Caki2 (cell line): ENCODE data around the gene MEGF6. TPM values are rescaled to one million over a fixed set of nuclear protein-coding genes. Genes with fewer than 3 reads are reported as not detected.

ENCODE experiments used
- DNase-seq: peaks from one replicate; pipeline ENCODE4 v3.0.0-alpha.2; 2015; ENCODE audit warnings: low read depth
- in situ Hi-C: cut with HindIII; loops from 2 replicates; pipeline ENCODE4 v1.10.0; 2016; ENCODE audit warnings: low sequenced_read_pairs, low pct_unique_long_range_greater_than_20kb, mixed read lengths
- total RNA-seq: library from RNA; depleted of rRNA; stranded (reverse); fragments of >200 nt; shearing (Covaris generic); gene quantifications from 2 replicates; pipeline ENCODE4 v1.2.3, GENCODE V29; 2014; ENCODE audit warnings: low replicate concordance

MEGF6 gene
- total RNA-seq, 1 experiment from 2014 or later: 21.0 TPM

DNA sequence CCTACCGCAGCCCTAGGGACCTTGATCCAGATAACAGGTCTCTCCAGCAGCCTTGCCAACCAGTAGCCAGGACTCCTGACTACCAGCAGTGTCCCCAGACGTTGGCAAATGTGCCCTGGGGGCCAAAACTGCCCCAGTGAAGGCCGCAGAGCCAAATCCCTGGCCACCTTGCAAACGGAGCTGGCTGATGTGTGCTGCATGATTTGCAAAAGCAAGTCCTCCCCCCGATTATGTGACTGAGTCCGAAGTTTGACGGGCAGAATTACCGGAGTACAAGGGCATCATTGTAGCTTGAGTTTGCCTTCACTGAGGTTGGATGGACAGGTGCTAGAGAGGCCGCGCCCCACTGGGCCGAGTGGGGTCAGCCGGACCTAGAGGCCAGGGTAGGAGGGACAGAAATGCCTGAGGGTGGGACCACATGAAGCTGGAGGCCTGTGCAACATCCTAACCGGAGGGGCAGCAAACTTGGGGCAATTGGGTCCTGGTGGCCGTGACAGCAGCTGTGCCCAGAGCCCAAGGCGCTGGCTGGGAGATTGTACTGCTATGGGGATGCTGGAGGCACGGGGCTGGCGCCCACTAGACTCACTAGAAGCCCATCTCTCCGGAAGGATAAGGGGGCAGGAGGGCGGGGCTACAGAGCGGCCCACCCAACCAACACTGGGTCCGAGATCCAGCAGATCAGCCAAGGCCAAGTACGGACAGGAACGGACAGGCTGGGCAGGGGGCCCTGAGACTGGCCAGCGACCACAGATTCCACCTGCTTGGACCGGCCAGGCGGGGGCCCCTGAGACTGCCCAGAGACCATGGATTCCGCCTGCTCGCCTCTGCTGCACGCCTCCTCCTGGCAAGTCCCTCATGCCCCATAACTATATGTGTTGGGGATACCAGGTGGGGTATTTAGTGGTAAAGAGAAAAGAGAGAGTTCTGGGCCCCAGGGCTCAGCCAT, 154.1 kb downstream of the MEGF6 start:
- no peak for DNase-seq
- in situ Hi-C loops: no loop called here

DNA sequence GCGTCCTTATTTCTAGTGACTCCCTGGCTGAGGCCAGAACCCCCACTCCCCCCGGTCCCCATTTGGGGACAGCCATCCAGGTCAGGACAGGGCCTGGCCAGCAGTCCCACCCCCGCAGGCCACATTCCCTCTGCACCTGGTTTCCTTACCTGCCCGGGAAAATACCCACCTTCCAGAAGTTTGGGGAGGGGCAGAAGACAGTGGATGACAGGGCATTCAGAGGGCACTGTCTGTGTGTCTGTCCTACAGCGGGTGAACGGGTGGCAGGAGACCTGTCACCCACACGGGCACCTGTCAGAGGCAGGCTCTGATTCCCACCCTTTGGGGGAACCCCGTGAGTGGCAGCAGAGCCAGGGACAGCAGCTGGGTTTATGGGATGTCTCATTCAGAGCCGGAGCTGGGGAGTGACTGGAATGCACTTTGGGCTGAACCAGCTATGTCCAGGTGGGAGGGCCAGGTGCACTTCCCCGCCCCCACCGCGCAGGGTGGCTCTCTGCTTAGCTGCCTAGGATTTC, 154.8 kb downstream of the MEGF6 start:
- no peak for DNase-seq
- in situ Hi-C loops: no loop called here

GRCh38 chr1:3455670-3456448, 155.4 kb downstream of the MEGF6 start:
- DNase-seq: no peak
- in situ Hi-C loops: no loop called here

DNA sequence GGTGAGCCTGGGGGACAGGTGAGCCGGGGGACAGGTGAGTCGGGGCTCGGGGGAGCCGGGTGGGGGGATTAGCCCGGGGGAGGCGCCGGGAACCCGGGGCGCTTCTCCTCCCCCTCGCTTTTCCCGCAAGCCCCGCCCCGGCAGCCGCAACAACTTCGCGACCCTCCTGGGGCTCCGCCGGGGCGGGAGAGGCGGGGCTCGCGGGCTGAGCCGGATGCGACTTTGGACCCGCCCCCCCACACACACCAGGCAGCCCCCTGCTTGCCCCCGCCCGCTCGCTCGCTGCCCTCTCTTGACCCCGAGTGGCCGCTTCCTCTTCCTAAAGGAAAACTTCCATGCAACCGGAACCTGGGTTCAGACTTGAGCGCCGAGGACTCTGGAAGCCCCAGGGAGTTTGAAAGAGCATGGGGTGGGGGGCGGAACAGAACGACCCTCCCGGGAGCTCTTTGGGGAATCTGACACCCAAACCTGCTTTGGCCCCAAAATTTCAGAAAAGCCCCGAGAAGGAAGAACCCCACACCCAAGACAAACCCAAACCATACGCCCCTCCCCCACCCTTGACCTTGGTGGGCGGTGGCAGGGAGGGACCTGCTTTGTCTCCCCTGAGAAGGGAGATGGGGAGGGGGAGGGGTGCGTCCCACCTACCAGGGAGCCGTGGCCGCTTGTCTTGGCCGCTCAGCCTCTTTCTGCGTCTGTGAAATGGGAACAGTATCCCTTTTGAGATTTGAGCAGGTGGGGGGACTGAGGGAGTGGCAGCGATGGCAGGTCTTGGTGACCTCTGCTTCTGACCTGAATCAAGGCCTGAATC, 156.3 kb downstream of the MEGF6 start:
- DNase-seq: no peak
- in situ Hi-C loops: no loop called here

DNA sequence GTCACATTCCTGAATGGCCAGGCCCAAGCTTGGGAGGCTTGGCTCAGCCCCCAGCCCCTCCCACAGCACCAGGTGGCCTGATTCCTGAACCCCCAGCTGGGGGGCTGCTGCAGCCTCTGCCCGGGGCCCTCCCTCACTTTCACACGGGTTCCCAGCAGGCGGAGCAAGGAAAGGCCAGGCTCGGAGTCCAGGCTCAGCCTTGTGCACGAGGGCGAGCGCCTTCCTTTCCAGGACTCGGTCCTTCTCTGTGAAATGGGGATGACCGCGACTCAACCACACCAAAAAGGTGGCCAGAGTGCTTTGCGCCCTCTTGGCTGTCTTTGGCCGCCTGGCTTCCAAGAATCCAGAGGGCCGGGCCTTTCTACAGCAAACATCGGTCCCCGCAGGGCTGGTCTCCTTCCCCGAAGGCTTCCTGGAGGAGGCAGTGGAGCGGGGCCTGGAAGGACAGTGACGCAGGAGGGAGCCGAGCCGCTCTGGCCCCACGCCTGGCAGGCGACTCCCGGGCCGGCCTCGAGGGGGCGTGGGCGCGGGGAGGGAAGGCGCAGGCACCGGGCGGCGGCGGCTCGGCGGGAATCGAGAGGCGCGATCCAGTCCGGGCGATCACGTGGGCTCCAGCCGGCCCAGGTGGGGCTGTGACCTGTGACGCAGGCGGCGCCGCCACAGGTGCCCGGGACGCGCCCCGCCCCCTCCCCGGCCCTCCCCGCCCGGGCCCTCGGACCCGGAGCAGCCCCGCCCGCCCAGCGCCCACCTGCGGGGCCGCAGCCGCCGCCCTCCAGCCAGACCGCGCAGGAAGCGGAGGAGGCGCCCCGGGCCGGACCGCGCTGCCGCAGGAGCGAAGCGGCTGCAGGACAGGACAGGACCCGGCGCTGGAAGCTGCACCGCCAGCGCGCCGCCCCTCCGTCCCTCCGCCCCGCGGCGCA, 157.2 kb downstream of the MEGF6 start, which contains the start of gene ARHGEF16:
Gene ARHGEF16 (plus strand): TSS at position 775 of the 920 bp plus-strand sequence. CDS start 8,420 bp downstream, outside the sequence.
- in situ Hi-C loops: no loop called here
- peak; percentile 63 for DNase-seq

- in situ Hi-C loops: no loop called here
- DNase-seq: peak; percentile 60
Observed at GRCh38 chr1:3453203-3453761, 158.0 kb downstream of the MEGF6 start.

GRCh38 chr1:3452866-3453175, 158.5 kb downstream of the MEGF6 start:
- in situ Hi-C loops: no loop called here
- no peak for DNase-seq

- no peak for DNase-seq
- in situ Hi-C loops: no loop called here
Observed at GRCh38 chr1:3451994-3452865, 159.1 kb downstream of the MEGF6 start.

GRCh38 chr1:3450983-3451382, 160.3 kb downstream of the MEGF6 start:
- DNase-seq: no peak
- in situ Hi-C loops: no loop called here

GRCh38 chr1:3450202-3450863, 161.0 kb downstream of the MEGF6 start:
- no peak for DNase-seq
- in situ Hi-C loops: no loop called here

DNA sequence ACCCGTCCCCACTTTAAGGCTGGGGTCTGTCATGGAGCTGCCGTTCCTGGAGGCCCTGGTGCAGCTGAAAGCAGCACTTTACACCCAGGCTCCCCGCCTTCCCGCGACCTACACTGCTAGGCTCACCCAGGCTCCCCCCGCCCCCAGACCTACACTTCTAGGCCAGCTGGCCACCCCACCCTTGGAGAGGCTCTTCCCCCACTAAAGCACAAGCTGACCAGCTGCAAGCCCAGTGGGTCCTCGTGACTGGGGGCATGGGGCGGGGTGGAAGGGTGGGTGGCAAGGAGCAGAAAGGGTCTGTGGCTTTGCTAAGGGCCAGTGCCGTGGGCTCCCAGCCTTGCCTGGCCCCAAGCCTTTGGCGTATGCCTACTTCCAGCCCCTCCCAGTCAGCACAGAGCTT, 166.6 kb downstream of the MEGF6 start:
- no peak for DNase-seq
- in situ Hi-C loops: no loop called here

DNA sequence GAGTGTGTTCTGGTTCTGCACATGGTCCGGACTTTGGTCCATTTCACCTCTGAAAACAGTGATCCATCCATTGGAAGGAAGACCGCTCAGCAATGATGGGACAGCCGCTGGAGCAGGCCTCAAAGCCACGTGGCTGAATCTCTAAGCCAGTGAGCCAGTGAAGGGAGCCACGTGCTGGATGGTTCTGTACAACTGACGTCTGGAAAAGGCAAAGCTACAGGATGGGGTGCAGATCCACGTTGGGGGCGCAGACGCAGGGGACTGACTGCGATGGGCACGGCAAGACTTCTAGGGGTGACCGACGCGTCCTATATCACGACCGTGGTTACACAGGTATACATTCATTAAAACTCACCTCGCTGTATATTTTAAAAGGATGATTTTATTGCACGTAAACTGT, 167.0 kb downstream of the MEGF6 start:
- no peak for DNase-seq
- in situ Hi-C loops: no loop called here

DNA sequence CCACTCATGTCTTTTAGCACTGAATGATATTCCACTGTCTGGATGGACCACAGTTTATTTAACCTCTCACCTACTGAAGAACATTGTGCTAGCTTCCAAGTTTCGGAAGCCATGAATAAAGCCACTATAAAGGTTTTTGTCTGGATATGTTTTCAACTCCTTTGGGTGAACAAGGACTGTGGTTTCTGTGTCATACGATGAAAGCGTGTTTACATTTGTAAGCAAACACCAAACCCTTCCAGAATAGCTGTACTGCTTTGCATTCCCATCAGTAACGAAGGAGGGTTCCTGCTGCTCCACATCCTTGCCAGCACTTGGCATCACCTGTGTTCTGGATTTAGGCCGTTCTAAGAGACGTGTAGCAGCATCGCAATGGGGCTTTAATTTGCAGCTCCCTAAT, 167.5 kb downstream of the MEGF6 start:
- in situ Hi-C loops: no loop called here
- no peak for DNase-seq

DNA sequence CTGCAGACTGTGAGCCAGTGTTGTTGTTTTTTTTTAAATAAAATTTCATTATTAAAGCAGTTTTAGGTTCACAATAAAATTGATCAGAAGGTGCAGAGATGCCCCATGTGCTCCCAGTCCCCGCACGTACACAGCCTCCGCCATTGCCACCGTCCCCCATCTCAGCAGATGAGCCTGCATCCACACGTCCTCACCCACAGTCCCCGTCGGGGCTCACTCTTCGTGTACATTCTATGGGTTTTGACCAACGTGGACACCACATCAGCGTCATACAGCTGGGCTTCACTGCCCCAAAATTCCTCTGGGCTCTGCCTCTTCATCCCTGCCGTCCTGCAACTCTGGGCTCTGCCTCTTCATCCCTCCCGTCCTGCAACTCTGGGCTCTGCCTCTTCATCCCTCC, 168.4 kb downstream of the MEGF6 start:
- no peak for DNase-seq
- in situ Hi-C loops: no loop called here

DNA sequence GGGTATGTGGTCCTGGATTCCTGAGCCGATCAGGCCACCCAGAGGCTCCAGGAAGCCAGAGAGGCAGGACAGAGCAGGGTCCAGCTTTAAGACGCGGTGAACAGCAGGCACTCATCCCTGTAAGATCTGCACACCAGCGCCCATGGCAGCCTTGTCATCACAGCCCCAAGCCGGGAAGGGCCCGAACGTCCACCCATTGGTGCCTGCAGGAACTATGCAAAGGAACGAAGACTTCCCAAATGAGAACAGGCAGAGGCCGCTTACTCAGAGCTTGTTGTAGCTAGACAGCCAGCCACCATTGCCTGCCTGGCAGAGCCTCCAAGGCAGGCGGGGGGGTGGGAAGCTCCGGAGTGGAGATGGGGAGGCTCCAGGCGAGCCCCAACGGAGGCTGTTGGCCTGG, 169.0 kb downstream of the MEGF6 start:
- no peak for DNase-seq
- in situ Hi-C loops: no loop called here

- in situ Hi-C loops: no loop called here
- DNase-seq: no peak
Observed at GRCh38 chr1:3441880-3442279, 169.4 kb downstream of the MEGF6 start.
